Fibroblast of upper back skin (primary cell): Measurements from ENCODE around the gene DGKQ.

ENCODE experiments used
- DNase-seq: peaks from one replicate; pipeline ENCODE4 v3.0.0-alpha.2; 2013

DGKQ gene

GRCh38 chr4:973431-974397 is at the start of gene DGKQ:
Gene DGKQ (minus strand): TSS chr4:973569. CDS start chr4:973482, 87 bp downstream.
- DNase-seq = peak; percentile 83

- no peak for DNase-seq
These were observed 49.3 kb upstream of the DGKQ start for GRCh38 chr4:1022739-1023066.

GRCh38 chr4:1022051-1022738 is 48.8 kb upstream of the DGKQ start:
- no peak for DNase-seq

GRCh38 chr4:1021386-1022050 is 48.1 kb upstream of the DGKQ start:
- no peak for DNase-seq

- DNase-seq = no peak
These were observed 46.5 kb upstream of the DGKQ start for GRCh38 chr4:1019729-1020470.

- no peak for DNase-seq
These were observed 46.0 kb upstream of the DGKQ start for GRCh38 chr4:1019320-1019719.

GRCh38 chr4:1018147-1019020 is 45.0 kb upstream of the DGKQ start:
- DNase-seq = no peak

GRCh38 chr4:1017706-1018105 is 44.3 kb upstream of the DGKQ start:
- no peak for DNase-seq

- DNase-seq = no peak
These were observed 43.8 kb upstream of the DGKQ start for GRCh38 chr4:1017211-1017610.

- DNase-seq = no peak
These were observed 42.4 kb upstream of the DGKQ start for GRCh38 chr4:1015746-1016145.

- DNase-seq = no peak
These were observed 41.8 kb upstream of the DGKQ start for GRCh38 chr4:1015179-1015578.

- DNase-seq = no peak
These were observed 41.2 kb upstream of the DGKQ start for GRCh38 chr4:1014291-1015167.

GRCh38 chr4:1013225-1014073 is 40.1 kb upstream of the DGKQ start:
- no peak for DNase-seq

GRCh38 chr4:1012034-1012739 is 38.8 kb upstream of the DGKQ start:
- DNase-seq = no peak

- DNase-seq = no peak
These were observed 38.3 kb upstream of the DGKQ start for GRCh38 chr4:1011666-1012033.

- peak; percentile 88 for DNase-seq
These were observed 37.8 kb upstream of the DGKQ start, which contains the start of gene FGFRL1 for GRCh38 chr4:1011022-1011665. Gene FGFRL1 (plus strand): TSS chr4:1011626. CDS start chr4:1012486, 860 bp downstream.

- DNase-seq = peak; percentile 78
These were observed 37.1 kb upstream of the DGKQ start for GRCh38 chr4:1010395-1011021.
